HG02623 (cell line): ENCODE results near the gene STX8.
"Not testable (repeated sequence)": the region's sequence is repeated elsewhere in the genome, so short reads cannot be mapped to it uniquely, and the experiment has no call there.

Source experiments
- ATAC-seq: cut with Tn5 transposase; IDR thresholded peaks from one replicate; pipeline ENCODE4 v1.9.1; 2021; ENCODE audit warnings: moderate library complexity; ENCODE audit not compliant: unreplicated experiment

Gene STX8

GRCh38 chr17:9269350-9270035, 306.1 kb downstream of the STX8 start:
- no peak for ATAC-seq

- no peak for ATAC-seq
These were observed 307.1 kb downstream of the STX8 start for GRCh38 chr17:9268546-9268945.

GRCh38 chr17:9266697-9267117, 308.9 kb downstream of the STX8 start:
- no peak for ATAC-seq

- no peak for ATAC-seq
These were observed 309.5 kb downstream of the STX8 start for GRCh38 chr17:9266031-9266680.

GRCh38 chr17:9261081-9262012, 314.3 kb downstream of the STX8 start:
- ATAC-seq, result no peak

- ATAC-seq, result no peak
These were observed 316.2 kb downstream of the STX8 start for GRCh38 chr17:9259419-9259818.

- no peak for ATAC-seq
These were observed 317.3 kb downstream of the STX8 start for GRCh38 chr17:9258115-9259015.

- ATAC-seq, result not testable (repeated sequence)
These were observed 318.0 kb downstream of the STX8 start for GRCh38 chr17:9257630-9257965.

GRCh38 chr17:9256751-9257629, 318.6 kb downstream of the STX8 start:
- ATAC-seq, result no peak

- ATAC-seq, result no peak
These were observed 319.3 kb downstream of the STX8 start for GRCh38 chr17:9256361-9256750.

- no peak for ATAC-seq
These were observed 319.8 kb downstream of the STX8 start for GRCh38 chr17:9255833-9256232.

GRCh38 chr17:9254841-9255240, 320.8 kb downstream of the STX8 start:
- ATAC-seq, result no peak

- ATAC-seq, result no peak
These were observed 322.3 kb downstream of the STX8 start for GRCh38 chr17:9253308-9253707.

- ATAC-seq, result no peak
These were observed 324.3 kb downstream of the STX8 start for GRCh38 chr17:9251273-9251672.

- ATAC-seq, result no peak
These were observed 326.2 kb downstream of the STX8 start for GRCh38 chr17:9249245-9249953.

- no peak for ATAC-seq
These were observed 328.1 kb downstream of the STX8 start for GRCh38 chr17:9247401-9247938.

- ATAC-seq, result no peak
These were observed 331.3 kb downstream of the STX8 start for GRCh38 chr17:9244066-9245052.

GRCh38 chr17:9242983-9243382, 332.6 kb downstream of the STX8 start:
- no peak for ATAC-seq
